RPMI8226 (cell line): ENCODE results near the gene SFMBT2.
"Not testable (repeated sequence)": the region's sequence is repeated elsewhere in the genome, so short reads cannot be mapped to it uniquely, and the experiment has no call there.

Experiments used
- DNase-seq: peaks from one replicate; pipeline ENCODE4 v3.0.0-alpha.2; 2015

Gene SFMBT2

GRCh38 chr10:7317786-7318446, 92.9 kb downstream of the SFMBT2 start:
- DNase-seq, result no peak

DNA sequence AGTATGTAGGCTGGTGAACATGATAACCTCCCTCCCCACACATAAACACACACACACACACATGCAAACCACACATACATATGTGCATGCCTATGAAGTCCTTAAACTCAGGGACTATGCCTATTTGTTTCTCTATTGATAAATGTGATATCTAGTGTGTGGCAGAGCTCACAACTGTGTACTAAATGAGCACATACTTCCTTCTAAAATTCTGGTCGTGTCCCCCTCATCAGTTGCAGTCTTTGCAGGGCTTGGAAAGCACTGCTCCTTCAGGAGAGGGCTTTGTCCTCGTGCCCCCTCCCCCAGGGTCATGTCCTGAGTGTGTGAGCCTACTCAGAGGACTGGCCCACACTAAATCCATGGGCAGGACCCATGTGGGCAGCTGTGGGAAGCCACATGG, 94.0 kb downstream of the SFMBT2 start:
- no peak for DNase-seq

- no peak for DNase-seq
These were observed 94.9 kb downstream of the SFMBT2 start for GRCh38 chr10:7315906-7316305.

- DNase-seq, result no peak
These were observed 96.7 kb downstream of the SFMBT2 start for GRCh38 chr10:7314170-7314569.

- no peak for DNase-seq
These were observed 98.4 kb downstream of the SFMBT2 start for GRCh38 chr10:7312488-7312857.

- DNase-seq, result not testable (repeated sequence)
These were observed 98.9 kb downstream of the SFMBT2 start for GRCh38 chr10:7311850-7312487.

DNA sequence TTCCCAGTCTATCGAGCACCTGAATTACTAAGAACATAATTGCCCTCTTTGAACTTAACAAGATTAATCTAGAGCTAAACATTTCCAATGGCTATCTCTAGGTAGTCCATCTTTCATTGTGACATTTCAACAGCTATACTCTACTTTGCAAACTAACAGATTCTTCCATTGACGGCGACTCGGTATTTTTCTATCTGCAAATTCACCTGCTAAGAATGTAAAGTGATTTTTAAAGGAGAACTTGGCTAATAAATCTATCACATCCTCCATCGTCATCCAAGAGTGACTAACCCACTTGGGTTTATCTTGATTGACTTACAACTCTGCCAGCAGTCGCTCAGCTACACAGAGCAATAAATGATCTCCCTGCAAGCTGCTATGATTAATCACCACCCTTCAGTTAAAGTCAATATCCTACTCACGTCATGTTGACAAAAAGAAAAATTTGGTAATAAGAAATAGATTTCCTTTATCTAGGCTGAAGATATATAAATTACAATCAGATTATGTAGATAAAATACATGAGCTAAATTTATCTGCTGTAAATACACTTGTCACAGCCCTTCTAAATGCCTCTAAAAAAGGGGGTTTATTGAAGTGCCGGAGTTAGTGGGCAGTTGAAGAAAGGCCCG, 99.5 kb downstream of the SFMBT2 start:
- DNase-seq, result no peak

- no peak for DNase-seq
These were observed 100.8 kb downstream of the SFMBT2 start for GRCh38 chr10:7310076-7310475.

- DNase-seq, result no peak
These were observed 102.0 kb downstream of the SFMBT2 start for GRCh38 chr10:7308826-7309225.

DNA sequence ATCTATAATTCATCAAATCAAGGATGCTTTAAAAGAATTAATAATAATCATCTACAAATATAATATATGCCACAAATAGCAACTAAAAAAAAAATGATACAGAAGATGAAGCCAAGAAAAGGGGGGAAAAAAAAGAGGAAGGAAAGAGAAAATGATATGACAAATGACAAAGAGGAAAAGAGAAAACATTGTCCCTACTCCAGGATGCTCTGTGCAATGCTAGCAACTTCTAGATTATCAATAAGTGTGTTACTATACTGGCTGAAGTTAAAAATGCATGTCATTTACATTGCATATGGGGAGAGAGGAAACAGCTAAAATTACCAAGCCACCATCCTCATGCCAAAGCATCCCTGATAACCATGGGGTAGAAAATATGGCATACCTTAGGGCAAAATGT, 104.2 kb downstream of the SFMBT2 start:
- no peak for DNase-seq

GRCh38 chr10:7306147-7306546, 104.7 kb downstream of the SFMBT2 start:
- DNase-seq, result no peak

DNA sequence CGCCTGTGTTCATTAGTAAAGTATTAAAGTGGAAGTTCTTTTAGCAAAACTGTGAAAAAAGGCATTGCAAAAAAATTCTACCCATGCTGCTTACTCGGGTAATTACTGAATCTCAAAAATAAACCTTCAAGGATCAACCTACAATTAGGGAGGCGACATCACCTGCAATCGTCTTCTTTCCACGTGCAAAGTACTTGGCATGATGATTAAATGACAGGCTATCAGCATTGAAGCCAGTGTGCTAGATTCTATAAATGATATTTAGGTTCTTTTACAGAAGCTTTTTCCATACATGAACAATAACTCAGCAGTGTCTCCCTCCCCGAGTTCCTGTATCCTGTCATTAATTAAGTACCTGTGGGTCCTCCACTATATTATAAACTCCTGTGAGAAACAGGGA, 105.8 kb downstream of the SFMBT2 start:
- DNase-seq, result no peak

- no peak for DNase-seq
These were observed 106.7 kb downstream of the SFMBT2 start for GRCh38 chr10:7304110-7304509.

- DNase-seq, result no peak
These were observed 107.8 kb downstream of the SFMBT2 start for GRCh38 chr10:7302930-7303557.

DNA sequence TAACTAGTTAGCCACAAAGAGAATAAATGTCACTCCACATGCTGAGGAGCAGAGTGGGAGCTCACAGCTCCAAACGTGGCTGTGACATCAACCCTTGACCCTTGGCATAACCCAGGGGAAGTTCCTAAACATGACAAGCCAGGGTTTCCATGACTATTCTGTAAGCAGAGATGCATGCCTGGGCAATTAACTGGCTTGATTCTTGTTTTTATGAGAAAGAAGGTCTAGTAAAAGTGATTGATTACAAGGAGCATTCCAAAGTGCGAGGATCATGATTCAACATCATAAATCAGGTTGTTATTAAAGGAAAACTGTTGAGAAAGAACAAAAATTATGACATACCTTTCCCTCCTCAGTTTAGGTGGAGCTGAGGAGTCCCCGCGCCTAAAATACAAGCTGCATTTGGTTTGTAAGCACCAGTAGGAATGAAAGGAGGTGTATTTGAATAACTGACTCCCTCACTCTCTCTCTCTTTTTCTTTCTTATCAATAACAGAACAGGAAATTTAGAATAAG, 108.4 kb downstream of the SFMBT2 start:
- DNase-seq, result no peak

DNA sequence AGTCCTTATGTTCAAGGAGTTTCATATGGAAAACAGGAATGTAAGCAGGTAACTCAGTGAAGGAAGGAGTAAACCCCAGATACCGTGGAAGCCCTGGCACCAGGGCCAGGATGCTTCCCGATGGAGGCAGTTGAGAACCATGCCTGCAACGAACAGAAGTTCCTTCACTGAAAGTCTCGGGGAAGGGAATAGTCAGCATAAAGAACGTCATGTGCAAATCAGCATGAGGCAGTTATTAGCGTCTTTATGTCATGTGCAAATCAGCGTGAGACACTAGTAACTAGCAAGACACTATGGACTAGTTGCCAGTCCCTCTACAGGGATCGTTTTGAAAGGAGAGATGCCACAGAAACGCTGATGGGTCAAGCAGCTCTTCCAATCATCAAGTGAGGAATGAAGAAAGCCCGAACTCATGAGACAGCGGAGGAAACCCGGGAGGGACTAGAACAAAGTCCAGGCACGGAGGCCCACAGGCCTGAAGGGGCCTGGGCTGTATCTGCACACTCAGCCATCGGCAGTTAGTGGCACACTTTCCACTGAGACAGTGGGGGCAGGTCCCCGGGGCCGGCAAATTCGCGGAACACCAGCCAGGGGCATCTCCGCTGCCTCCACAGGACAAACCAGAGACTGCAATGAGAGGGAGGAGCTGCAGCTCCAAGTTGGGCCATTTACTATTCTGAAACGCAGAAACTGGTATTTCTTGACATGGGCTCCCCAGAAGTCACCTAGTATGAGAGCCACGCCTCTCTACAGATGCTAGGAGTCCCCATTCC, 109.6 kb downstream of the SFMBT2 start:
- no peak for DNase-seq

DNA sequence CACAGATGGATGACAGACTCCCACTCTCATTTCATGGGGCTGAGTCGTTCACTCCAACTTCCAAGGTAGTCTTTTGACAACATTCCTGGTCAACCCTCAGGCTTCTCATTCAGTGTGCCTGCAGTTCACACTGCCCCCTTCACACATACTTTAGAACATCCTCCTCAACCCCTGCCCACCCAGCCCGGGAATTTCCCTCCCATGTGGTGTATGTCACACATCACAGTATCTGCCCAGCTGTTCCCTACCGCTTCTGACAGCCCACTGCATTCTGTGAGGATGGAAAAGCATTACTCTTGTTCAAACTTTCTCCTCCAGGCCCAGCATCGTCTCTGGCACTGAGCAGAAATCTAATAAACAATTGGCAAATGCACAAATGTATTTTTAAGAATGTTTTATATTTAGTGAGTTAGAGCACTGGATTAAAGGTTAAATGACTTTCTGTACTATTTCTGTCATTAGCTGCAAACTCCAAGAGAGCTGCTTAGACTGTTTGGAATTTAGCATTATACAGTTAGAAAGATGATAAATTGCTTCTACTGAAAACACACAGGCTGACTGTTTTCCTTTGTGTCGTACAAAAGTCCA, 110.4 kb downstream of the SFMBT2 start:
- no peak for DNase-seq

DNA sequence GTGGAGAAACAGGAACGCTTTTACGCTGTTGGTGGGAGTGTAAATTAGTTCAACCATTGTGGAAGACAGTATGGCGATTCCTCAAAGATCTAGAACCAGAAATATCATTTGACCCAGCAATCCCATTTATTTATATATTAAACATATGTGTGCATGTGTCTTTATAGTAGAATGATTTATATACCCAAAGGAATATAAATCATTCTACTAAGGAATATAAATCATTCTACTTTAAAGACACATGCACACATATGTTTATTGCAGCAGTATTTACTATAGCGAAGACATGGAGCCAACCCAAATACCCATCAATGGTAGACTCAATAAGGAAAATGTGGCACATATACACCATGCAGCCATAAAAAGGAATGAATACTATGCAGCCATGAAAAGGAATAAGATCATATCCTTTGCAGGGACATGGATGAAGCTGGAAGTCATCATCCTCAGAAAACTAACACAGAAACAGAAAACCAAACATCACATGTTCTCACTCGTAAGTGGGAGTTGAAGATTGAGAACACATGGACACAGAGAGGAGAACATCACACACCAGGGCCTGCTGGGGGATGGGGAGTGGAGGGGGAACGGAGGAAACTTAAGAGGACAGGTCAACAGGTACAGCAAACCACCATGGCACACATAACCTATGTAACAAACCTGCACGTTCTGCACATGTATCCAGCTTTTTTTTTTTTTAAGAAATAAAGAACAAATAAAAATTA, 111.1 kb downstream of the SFMBT2 start:
- not testable (repeated sequence) for DNase-seq

DNA sequence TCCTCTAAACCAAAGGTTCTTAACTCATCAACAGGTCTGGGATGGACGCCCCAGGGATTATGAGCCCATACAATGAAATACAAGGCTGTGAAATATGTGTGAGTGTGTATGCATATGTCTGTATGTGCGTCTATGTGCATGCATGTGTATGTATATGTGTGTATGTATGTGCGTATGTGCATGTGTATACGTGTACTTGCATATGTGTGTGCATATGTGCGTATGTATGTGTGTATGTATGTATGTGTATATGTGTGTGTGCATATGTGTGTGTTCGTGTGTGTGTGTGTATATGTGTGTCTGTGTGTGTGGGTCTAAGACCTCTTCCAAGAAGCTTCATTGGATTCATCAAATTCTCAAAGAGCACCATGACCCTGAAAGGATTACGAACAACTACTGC, 112.3 kb downstream of the SFMBT2 start:
- no peak for DNase-seq

DNA sequence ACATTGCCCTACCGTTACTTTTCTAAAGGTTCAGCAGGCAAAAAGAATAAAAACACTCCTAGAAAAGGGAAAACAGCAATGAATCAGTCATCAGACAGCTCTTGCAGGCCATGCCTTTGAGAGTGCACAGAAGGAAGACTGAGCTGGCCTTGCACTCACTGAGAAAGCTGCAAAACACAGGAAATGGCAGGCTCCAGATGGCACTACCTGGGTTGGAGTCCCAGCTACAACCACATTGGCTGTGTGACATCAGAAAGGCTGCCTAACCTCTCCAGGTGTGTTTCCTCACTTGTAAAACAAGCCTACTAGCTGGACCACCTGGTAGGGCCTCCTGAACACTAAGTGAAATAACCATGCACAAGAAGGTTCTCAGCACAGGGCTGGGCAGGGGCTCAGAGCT, 113.7 kb downstream of the SFMBT2 start:
- peak; percentile 4 for DNase-seq

DNA sequence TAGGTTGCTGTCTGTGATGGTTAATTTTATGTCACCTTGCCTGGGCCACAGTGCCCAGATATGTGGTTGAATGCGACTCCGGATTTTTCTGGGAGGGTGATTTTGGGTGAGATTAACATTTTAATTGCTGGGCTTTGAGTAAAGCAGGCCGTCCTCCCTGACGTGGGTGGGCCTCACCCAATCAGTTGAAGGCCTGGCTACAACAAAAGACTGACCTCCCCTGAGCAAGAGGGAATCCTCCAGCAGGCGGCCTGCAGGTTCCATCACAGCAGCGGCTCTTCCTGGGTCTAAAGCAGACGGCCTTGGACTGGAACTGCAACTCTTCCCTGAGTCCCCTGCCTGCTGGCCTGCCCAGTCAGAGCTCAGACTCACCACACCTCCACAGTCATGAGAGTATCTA, 114.2 kb downstream of the SFMBT2 start:
- no peak for DNase-seq

GRCh38 chr10:7296076-7296475, 114.8 kb downstream of the SFMBT2 start:
- DNase-seq, result no peak
